Measurements from ENCODE around the gene FAM163B.

Gene FAM163B

DNA sequence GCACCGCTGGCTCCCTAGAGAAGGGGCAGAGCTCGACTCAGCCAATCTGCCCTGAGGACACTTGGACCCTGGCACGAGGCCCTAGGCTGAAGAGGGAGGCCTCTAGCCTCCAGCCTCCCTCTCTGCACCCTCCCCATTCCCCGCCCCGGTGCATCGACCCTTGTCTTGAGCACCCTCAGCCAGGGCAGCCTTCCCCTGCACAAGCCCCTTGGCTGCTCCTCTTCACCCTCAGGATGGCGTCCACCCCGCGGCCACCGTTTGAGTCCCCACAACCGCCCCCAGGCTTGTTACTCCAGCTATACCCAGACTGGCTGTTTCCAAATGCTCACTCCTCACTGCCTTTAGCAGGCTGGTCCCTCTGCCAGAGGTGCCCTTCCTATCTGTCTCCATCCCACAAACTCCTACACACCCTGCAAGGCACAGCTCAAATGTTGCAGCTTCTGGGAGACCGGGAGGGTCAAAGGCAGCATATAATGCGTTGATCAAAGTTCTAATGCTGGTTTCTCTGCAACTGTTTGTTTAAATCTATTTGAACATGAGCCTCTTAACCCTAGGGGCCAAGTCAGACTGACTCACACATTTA lies 6.5 kb upstream of the FAM163B start:
- TF ChIP-seq GATA3 (IDR thresholded peaks at IDR 0.05; ENCODE audit: low read depth, low read length) (no peak), GATA2 (IDR thresholded peaks at IDR 0.05; ENCODE audit: low read depth, low read length) (no peak)

- TF ChIP-seq GATA2 (IDR thresholded peaks at IDR 0.05; ENCODE audit: low read depth, low read length) = no peak
- no peak for TF ChIP-seq GATA3 (IDR thresholded peaks at IDR 0.05; ENCODE audit: low read depth, low read length)
Measured at GRCh38 chr9:133615186-133615585, 6.0 kb upstream of the FAM163B start.

GRCh38 chr9:133614678-133615077 lies 5.5 kb upstream of the FAM163B start:
- TF ChIP-seq GATA3 (IDR thresholded peaks at IDR 0.05; ENCODE audit: low read depth, low read length) (no peak), GATA2 (IDR thresholded peaks at IDR 0.05; ENCODE audit: low read depth, low read length) (no peak)

DNA sequence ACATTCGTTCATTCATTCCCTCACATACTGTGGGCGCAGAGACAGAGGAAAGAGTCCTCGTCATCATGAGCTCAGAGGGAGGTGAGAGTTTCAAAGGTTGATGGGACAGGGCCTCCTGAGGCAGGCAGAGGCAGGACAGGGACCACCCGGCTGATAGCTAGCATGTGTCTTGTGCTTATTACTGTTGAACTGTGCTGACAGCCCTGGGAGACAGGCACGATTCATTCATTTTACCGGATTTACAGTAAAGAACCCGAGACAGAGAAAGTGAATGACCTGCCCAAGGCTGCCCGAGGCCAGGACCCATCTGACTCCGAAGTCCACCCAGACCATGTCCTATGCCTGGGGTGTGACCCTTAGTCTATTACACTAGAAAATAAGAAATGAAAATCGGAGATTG lies 4.9 kb upstream of the FAM163B start:
- TF ChIP-seq GATA2 (IDR thresholded peaks at IDR 0.05; ENCODE audit: low read depth, low read length) = no peak
- TF ChIP-seq GATA3 (IDR thresholded peaks at IDR 0.05; ENCODE audit: low read depth, low read length) = no peak

- no peak for TF ChIP-seq GATA2 (IDR thresholded peaks at IDR 0.05; ENCODE audit: low read depth, low read length)
- no peak for TF ChIP-seq GATA3 (IDR thresholded peaks at IDR 0.05; ENCODE audit: low read depth, low read length)
Measured at GRCh38 chr9:133613432-133613831, 4.2 kb upstream of the FAM163B start.

DNA sequence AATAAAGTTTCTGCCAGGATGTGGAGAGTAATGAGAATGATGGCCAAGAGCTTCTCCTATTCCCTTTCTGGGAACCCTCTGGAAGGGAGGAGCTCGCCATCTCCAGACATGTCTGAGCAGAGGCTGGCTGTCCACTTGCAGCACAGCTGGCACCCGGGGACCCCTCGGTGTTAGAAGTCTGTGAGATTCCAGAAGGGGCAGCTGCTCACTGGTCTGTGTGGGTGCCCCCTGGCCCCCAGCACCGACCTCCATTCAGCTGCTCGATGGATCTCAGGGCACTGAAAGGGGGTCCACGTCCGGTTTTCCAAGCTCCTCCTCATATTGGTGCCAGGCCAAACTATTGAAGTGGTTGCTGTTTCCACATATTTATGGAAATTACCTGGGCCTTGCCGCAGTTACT lies 3.6 kb upstream of the FAM163B start:
- TF ChIP-seq GATA3 (IDR thresholded peaks at IDR 0.05; ENCODE audit: low read depth, low read length) = no peak
- TF ChIP-seq GATA2 (IDR thresholded peaks at IDR 0.05; ENCODE audit: low read depth, low read length) = no peak

GRCh38 chr9:133612051-133612450 lies 2.9 kb upstream of the FAM163B start:
- TF ChIP-seq GATA2 (IDR thresholded peaks at IDR 0.05; ENCODE audit: low read depth, low read length) = no peak
- no peak for TF ChIP-seq GATA3 (IDR thresholded peaks at IDR 0.05; ENCODE audit: low read depth, low read length)

DNA sequence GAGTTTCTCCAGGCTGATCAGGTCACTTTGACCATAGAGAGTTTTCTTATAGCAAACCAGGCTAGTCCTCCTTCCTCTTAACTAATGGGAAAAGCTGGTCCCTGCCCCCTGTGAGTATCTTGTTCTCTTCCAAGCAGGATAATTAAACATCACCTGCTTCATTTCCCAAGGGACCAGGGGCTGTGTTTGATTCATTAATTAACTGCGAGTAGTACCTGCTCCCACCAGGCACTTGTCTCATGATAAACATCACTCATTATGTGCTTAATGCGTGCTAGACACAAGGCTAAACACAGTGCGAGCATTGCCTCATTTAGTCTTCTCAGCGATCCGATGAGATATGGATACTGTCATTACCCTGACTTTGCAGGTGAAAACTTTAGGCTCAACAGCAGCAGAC lies 1.7 kb upstream of the FAM163B start:
- no peak for TF ChIP-seq GATA2 (IDR thresholded peaks at IDR 0.05; ENCODE audit: low read depth, low read length)
- TF ChIP-seq GATA3 (IDR thresholded peaks at IDR 0.05; ENCODE audit: low read depth, low read length) = no peak

DNA sequence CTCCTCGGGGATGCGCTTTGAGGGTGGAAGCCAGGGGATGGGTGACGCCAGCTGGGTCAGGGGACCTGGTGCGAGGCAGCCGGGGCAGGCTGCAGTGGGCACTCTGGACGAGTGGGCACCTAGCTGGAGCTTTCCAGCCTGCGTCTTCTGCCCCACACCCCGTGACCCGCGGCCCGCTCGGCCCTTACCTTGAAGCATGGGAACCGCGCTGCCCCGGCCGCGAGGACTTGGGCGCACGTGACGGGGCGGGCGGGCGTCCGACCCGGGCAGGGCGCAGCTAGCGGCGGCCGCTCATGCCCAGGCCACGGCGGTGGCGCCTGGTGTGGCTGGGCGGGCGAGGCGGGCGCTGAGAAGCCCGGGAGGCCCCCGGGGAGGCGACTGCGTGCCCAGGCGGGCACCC lies 300 bp downstream of the FAM163B start:
- no peak for TF ChIP-seq GATA2 (IDR thresholded peaks at IDR 0.05; ENCODE audit: low read depth, low read length)
- TF ChIP-seq GATA3 (IDR thresholded peaks at IDR 0.05; ENCODE audit: low read depth, low read length) = no peak

DNA sequence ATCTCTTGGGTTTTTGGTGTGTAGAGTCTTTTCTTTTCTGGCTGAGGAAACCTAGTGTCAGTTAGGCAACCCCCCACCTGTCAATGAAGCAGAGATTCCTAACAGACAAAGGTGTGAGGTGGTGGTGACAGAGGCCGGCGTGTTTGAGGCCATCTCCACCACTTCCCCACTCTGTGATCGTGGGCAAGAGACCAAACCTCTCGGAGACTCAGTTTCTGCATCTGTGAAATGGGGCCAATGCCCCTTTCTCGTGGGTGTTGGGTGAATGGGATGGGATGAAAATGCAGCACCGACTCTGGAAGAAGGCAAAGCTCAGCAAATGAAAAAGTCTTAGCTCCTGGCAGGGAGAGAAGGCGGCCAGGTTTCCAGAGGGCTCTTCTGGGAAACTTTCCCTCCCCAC lies 807 bp downstream of the FAM163B start:
- TF ChIP-seq GATA3 (IDR thresholded peaks at IDR 0.05; ENCODE audit: low read depth, low read length) = no peak
- no peak for TF ChIP-seq GATA2 (IDR thresholded peaks at IDR 0.05; ENCODE audit: low read depth, low read length)

GRCh38 chr9:133607976-133608375 lies 1.2 kb downstream of the FAM163B start:
- no peak for TF ChIP-seq GATA2 (IDR thresholded peaks at IDR 0.05; ENCODE audit: low read depth, low read length)
- no peak for TF ChIP-seq GATA3 (IDR thresholded peaks at IDR 0.05; ENCODE audit: low read depth, low read length)

GRCh38 chr9:133607381-133607780 lies 1.8 kb downstream of the FAM163B start:
- no peak for TF ChIP-seq GATA2 (IDR thresholded peaks at IDR 0.05; ENCODE audit: low read depth, low read length)
- TF ChIP-seq GATA3 (IDR thresholded peaks at IDR 0.05; ENCODE audit: low read depth, low read length) = no peak

GRCh38 chr9:133606708-133607025 lies 2.5 kb downstream of the FAM163B start:
- TF ChIP-seq GATA3 (IDR thresholded peaks at IDR 0.05; ENCODE audit: low read depth, low read length) = no peak

- no peak for TF ChIP-seq GATA2 (IDR thresholded peaks at IDR 0.05; ENCODE audit: low read depth, low read length)
- TF ChIP-seq GATA3 (IDR thresholded peaks at IDR 0.05; ENCODE audit: low read depth, low read length) = no peak
Measured at GRCh38 chr9:133605856-133606707, 3.1 kb downstream of the FAM163B start.

- TF ChIP-seq GATA2 (IDR thresholded peaks at IDR 0.05; ENCODE audit: low read depth, low read length) (no peak), GATA3 (IDR thresholded peaks at IDR 0.05; ENCODE audit: low read depth, low read length) (no peak)
Measured at GRCh38 chr9:133605446-133605845, 3.7 kb downstream of the FAM163B start.
